HG02981 (cell line): ENCODE results near the gene FOXJ3.

ENCODE experiments used
- ATAC-seq: cut with Tn5 transposase; IDR thresholded peaks from one replicate; pipeline ENCODE4 v1.9.1; 2021; ENCODE audit warnings: mild to moderate bottlenecking, moderate library complexity; ENCODE audit not compliant: unreplicated experiment

FOXJ3 gene

DNA sequence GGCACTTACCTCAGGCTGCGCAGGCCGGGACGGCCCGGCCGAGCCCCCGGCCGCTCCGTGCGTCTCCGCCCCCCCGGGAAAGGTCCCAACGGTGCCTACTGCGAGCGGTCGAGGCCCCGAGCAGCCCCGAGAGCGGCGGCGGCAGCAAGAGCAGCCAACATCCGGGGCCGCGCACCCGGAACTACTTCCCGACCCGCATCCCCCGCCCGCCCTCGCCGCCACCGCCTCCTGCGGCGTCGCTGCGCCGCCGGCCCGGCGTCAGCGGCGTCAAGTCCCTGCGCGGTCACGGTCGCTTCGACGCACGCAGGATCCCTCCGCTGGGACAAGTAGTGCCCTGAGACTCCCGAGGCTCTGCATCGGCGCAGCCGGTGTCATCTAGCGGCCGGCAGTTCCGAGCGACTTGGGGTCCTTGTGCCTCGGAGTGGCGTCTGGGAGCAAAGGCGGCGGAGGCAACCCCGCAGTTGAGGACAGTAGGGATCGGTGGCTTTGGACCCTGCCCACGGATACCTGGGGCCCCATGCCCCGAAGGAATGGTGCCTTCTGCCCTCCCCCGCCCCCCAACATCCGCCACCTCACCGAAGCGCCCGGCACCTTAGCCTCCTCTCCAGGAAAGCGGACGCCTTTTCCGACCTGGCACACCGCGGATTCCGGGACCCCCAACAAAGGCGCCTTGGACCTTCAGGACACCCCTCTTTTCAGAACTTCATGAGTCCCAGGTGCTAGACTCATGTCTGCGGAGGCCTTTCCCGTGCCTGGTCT lies at the start of gene FOXJ3:
FOXJ3 (minus strand) TSS at position 186 of the 759 bp plus-strand sequence. CDS start 24,142 bp downstream, outside the sequence.
- ATAC-seq, result peak; percentile 67

DNA sequence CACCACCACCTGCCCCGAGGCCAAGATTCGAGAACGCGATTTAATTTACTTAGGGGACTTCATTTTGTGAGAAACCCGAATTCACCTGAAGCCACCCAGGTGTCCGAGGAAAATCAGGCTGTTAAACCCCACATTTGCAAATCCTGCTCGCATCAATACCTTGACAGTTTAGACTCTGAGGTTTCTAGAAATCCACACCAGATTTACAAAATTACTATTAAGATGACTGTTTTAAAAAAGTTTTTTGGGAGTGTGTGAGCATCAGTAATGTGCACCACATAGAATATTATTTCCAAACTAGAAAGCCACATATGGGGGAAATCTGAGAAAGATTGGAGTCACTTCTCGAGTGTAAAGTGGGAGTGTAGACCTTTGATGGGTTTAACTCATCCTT lies 46.2 kb upstream of the FOXJ3 start:
- ATAC-seq, result no peak

- ATAC-seq, result peak; percentile 78
These were observed 45.7 kb upstream of the FOXJ3 start, which contains the start of gene RIMKLA for GRCh38 chr1:42380586-42381279. TSS of gene RIMKLA (plus strand) at chr1:42380792. CDS start at chr1:42380935, 143 bp downstream.

- peak; percentile 19 for ATAC-seq
These were observed 45.0 kb upstream of the FOXJ3 start for GRCh38 chr1:42379794-42380585.

DNA sequence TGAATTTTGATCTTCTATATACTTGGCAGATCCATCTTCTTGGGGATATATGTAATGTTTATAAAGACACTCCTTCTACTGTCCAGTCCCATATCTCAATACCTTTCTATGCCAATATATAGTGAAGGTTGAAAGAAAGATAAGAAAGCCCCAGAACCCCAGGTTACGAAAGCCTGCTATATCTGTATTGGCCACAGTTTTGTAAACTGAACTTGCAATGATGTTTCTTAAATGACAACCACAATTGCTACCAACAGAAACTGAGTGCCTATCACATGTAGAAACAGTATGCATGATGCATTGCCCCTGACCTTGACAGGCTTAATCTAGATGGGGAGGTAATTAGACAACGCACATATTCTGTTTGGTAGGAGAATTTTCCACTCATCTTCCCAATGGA lies 37.8 kb upstream of the FOXJ3 start:
- ATAC-seq, result no peak

GRCh38 chr1:42370876-42371549 lies 36.0 kb upstream of the FOXJ3 start:
- no peak for ATAC-seq

DNA sequence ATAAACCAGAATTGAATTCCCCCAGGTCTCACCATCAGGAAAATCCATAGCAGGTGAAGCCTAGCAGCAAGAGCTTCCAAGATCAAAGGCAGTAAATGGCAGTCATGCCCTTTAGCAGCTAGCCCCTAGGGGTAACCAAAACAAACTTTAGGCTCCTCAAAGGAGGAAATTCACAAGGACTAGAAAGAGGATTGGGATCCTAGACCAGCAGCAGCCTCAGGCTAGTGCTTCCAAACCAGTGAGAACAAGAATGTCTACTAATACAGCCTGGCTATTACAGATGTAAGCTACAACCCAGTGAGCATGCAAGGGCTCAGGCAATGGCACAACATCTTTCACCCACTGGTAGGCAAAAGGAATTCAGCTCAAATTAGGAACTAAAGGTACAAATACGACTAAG lies 34.4 kb upstream of the FOXJ3 start:
- no peak for ATAC-seq

GRCh38 chr1:42368096-42368795 lies 33.2 kb upstream of the FOXJ3 start:
- ATAC-seq, result no peak

GRCh38 chr1:42365118-42365517 lies 30.1 kb upstream of the FOXJ3 start:
- ATAC-seq, result no peak

GRCh38 chr1:42364542-42364941 lies 29.5 kb upstream of the FOXJ3 start:
- ATAC-seq, result no peak

DNA sequence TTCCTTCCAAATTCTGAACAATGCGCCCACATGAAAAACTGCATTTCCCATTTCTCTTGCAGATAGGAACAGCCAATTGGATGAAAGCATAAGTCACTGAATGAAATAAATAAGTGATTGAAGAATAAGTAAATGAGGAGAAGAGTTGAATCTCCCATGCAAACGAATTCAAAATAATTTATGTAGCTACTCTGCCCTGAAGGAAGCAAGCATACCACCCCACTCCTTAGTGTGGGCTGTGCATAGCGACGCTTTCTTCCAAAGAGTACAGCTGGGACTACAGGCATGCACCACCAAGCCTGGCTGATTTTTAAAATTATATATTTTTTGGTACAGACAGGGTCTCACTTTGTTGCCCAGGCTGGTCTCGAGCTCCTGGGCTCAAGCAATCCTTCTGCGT lies 29.1 kb upstream of the FOXJ3 start:
- ATAC-seq, result no peak

DNA sequence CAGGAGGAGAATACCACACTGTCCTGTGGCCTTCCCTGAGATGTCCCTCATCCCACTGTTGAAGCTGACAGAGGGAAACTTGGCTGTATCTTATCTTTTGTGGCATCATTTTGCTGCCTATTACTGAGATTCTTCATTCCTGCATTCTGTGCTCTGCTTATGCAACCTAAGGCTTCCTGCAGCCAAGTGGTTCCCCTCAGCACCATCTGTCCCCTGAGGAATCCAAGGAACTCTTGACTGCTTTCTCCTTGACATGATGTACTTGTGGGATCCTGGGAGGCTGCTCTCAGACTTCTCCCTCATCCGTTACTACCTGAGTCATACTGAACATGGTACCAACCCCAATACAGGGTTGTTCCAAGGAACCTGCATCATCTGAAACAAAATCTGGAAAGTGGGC lies 24.4 kb upstream of the FOXJ3 start:
- ATAC-seq, result no peak

DNA sequence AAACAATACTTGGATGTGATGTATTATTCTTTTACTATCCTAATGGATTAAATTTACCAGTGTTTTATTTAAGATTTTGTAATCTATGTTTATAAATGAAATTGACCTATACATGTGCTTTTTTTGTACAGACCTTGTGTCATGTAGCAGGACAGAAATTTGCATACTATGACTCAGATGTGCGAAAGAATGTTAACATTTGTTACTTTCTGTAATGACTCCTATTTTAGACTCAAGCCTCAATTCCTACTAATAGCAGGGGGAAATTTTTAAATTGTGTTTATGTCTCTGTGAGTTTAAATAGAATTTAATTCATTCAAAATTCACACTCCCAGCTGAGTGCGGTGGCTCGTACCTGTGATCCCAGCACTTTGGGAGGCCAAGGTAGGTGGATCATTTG lies 23.8 kb upstream of the FOXJ3 start:
- ATAC-seq, result no peak

- no peak for ATAC-seq
These were observed 15.1 kb upstream of the FOXJ3 start for GRCh38 chr1:42350086-42350485.

DNA sequence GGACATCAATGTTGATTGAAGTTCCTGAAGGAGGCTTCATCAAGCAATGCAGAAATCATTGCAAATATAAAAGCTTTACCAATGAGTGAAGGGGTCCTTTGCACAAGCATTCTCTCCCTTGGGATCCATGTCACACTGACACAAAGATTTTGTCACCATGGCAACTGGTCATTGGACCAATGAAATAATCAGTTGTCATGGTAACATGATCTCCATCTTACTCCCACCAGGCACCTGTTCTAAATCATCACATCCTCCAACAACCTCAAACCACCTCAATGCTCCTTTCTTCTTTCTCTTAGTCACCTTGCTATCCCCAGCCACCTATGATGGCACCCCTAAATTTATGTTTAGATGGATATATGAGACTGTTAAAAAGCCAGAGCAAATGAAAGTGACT lies 13.5 kb upstream of the FOXJ3 start:
- no peak for ATAC-seq

- ATAC-seq, result no peak
These were observed 8.0 kb upstream of the FOXJ3 start for GRCh38 chr1:42343049-42343448.

DNA sequence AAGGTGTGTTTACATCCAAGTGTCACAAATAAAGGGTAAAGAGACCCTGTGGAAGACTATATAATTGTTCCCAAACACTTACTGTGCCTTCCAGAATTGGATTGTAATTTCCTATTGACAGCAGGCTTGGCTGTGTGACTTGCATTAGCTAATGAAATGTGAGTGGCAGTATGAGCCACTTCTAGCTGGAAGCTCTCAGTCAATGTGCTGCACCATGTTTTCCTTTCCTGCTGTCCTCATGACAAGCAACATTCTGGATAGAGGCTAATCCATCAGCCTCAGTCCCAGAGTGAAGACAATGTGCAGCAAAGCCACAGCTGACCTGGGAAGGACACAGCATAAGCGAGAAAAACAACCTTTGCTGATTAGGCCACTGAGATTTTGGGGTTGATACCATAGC lies 5.9 kb upstream of the FOXJ3 start:
- ATAC-seq, result no peak

GRCh38 chr1:42340093-42340492 lies 5.1 kb upstream of the FOXJ3 start:
- ATAC-seq, result no peak

- ATAC-seq, result no peak
These were observed 1.9 kb upstream of the FOXJ3 start for GRCh38 chr1:42336978-42337377.

GRCh38 chr1:42335809-42336518 lies 929 bp upstream of the FOXJ3 start:
- no peak for ATAC-seq
